A549 treated with DMSO at 1 μM for 4 hours (cell line): ENCODE measurements around the gene MGAM2. TPM values are rescaled to one million over a fixed set of nuclear protein-coding genes. Genes with fewer than 3 reads are reported as not detected.

Source experiments
- total RNA-seq: library from RNA; stranded (reverse); fragments of 200-300 nt; extraction: Qiagen RNA extraction; gene quantifications from 5 replicates; pipeline ENCODE4 v1.2.3, GENCODE V29; 2022; ENCODE audit warnings: low read depth

Gene MGAM2
- 0.01 TPM in 1 of 5 replicates, not detected in the others for total RNA-seq

DNA sequence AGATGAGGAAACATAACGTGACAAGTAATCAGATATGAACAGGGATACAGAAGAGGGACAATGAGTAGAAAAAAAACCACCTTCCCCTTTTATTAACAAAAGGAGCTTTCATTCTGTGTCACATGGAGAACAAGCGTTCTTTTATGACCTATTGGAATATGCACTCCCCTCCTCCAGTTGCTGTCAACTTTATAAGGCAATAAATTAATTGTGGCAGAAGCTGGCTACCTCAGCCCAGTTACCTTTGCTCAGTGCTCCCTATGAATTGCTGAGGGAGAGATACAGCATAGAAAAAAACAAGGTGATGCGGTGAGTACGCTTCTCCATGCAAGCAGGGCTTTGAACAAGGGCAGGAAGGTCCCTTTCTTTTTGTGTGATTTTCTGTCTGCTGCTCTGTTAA lies at the start of gene MGAM2:
MGAM2 (plus strand) TSS at position 220 of the 400 bp plus-strand sequence. CDS start 5,156 bp downstream, outside the sequence.

GRCh38 chr7:142257958-142258357 lies 146.4 kb downstream of the MGAM2 start, which contains the start of gene PRSS58:
Gene PRSS58 (minus strand): TSS chr7:142258058. CDS start chr7:142257707, 351 bp downstream.

Other genes with a start within 250 kb of the MGAM2 start
- gene OR9A4, start 195.3 kb upstream of the MGAM2 start, total RNA-seq, result not detected in 5 replicates
- gene CLEC5A, start 164.7 kb upstream of the MGAM2 start, total RNA-seq, result not detected in 5 replicates
- gene TAS2R38, start 137.9 kb upstream of the MGAM2 start, total RNA-seq, result not detected in 5 replicates
- 0.32 to 0.44 TPM (median 0.40 TPM) in 5 replicates for gene MGAM, start 115.8 kb upstream of the MGAM2 start, total RNA-seq
- not detected in 5 replicates for gene PRSS58, start 146.3 kb downstream of the MGAM2 start, total RNA-seq